Neural progenitor cell (in vitro differentiated cells): ENCODE measurements around the gene BTRC. TPM values are rescaled to one million over a fixed set of nuclear protein-coding genes. Genes with fewer than 3 reads are reported as not detected.

Experiments
- DNase-seq: peaks from one replicate; pipeline ENCODE4 v3.0.0-alpha.2; 2016; ENCODE audit warnings: low spot score
- H2AFZ ChIP-seq: fragments of 200-600 bp; sonication (generic); replicated peaks from 2 replicates; pipeline ENCODE4 v1.6.1; 2016; ENCODE audit warnings: antibody characterized with exemption
- H3F3A ChIP-seq: fragments of 200-600 bp; sonication (generic); 2 replicates; pipeline ENCODE4 v1.6.1; 2016; ENCODE audit warnings: antibody characterized with exemption, low read depth
- H3K27ac ChIP-seq: fragments of 200-600 bp; sonication (generic); 2 replicates; pipeline ENCODE4 v1.5.1; 2016; ENCODE audit warnings: mild to moderate bottlenecking
- H3K27me3 ChIP-seq: fragments of 200-600 bp; sonication (generic); 2 replicates; pipeline ENCODE4 v1.6.1; 2016; ENCODE audit warnings: mild to moderate bottlenecking, moderate library complexity
- H3K36me3 ChIP-seq: fragments of 200-600 bp; sonication (generic); 2 replicates; pipeline ENCODE4 v1.5.1; 2016
- H3K4me1 ChIP-seq: fragments of 200-600 bp; sonication (generic); 2 replicates; pipeline ENCODE4 v1.6.1; 2016; ENCODE audit warnings: mixed run types
- H3K4me2 ChIP-seq: fragments of 200-600 bp; sonication (generic); 2 replicates; pipeline ENCODE4 v1.6.1; 2016
- H3K4me3 ChIP-seq: fragments of 200-600 bp; sonication (generic); 2 replicates; pipeline ENCODE4 v1.5.1; 2016
- H3K79me2 ChIP-seq: fragments of 200-600 bp; sonication (generic); 2 replicates; pipeline ENCODE4 v1.6.1; 2016; ENCODE audit warnings: low read depth
- H3K9ac ChIP-seq: fragments of 200-600 bp; sonication (generic); 2 replicates; pipeline ENCODE4 v1.6.1; 2016
- H3K9me3 ChIP-seq: fragments of 200-600 bp; sonication (generic); 2 replicates; pipeline ENCODE4 v1.5.1; 2016; ENCODE audit warnings: low read depth
- H4K20me1 ChIP-seq: fragments of 200-600 bp; sonication (generic); 2 replicates; pipeline ENCODE4 v1.6.1; 2016; ENCODE audit warnings: low read depth
- H3K27ac Mint-ChIP-seq: 3 replicates; pipeline ENCODE4 v1.8.0; 2021; ENCODE audit warnings: mixed read lengths
- H3K27me3 Mint-ChIP-seq: 2 replicates; pipeline ENCODE4 v1.8.0; 2022; ENCODE audit warnings: low read depth, mild to moderate bottlenecking, inconsistent platforms, moderate library complexity, mixed read lengths; ENCODE audit not compliant: insufficient read depth
- H3K36me3 Mint-ChIP-seq: 3 replicates; pipeline ENCODE4 v1.8.0; 2021; ENCODE audit warnings: mixed read lengths
- H3K4me1 Mint-ChIP-seq: 3 replicates; pipeline ENCODE4 v1.8.0; 2021; ENCODE audit warnings: mixed read lengths
- H3K4me3 Mint-ChIP-seq: 3 replicates; pipeline ENCODE4 v1.8.0; 2021; ENCODE audit warnings: mild to moderate bottlenecking, moderate library complexity, mixed read lengths
- H3K9me3 Mint-ChIP-seq: 3 replicates; pipeline ENCODE4 v1.8.0; 2020; ENCODE audit warnings: mixed read lengths
- EZH2 ChIP-seq: fragments of 200-600 bp; sonication (generic); IDR thresholded peaks from 2 replicates; pipeline ENCODE4 v1.6.1; 2017; ENCODE audit warnings: antibody characterized with exemption, mild to moderate bottlenecking, moderate library complexity
- EZH2phosphoT487 ChIP-seq: fragments of 200-600 bp; sonication (generic); IDR thresholded peaks from 2 replicates; pipeline ENCODE4 v1.6.1; 2017; ENCODE audit warnings: antibody characterized with exemption
- total RNA-seq: library from RNA; depleted of rRNA; stranded (reverse); fragments of >200 nt; gene quantifications from 2 replicates; pipeline ENCODE4 v1.2.3, GENCODE V29; 2015; ENCODE audit warnings: low replicate concordance
- TF ChIP-seq, protein P1 (sequence below): fragments of 200-600 bp; sonication (generic); IDR thresholded peaks from 2 replicates; pipeline ENCODE4 v1.5.1; 2017; ENCODE audit warnings: antibody characterized with exemption, mild to moderate bottlenecking

BTRC gene
- total RNA-seq, 1 donor from 2014 or later, result 25.4 TPM

- H3K36me3 Mint-ChIP-seq, result no peaks in the 10 kb centered on the region
- peaks cover 21% of the 10 kb centered on the region for H3F3A ChIP-seq
- H3K9me3 ChIP-seq, result no peaks in the 10 kb centered on the region
- DNase-seq, result no peak
- peak overlapping the region; percentile 48 for H3K4me3 Mint-ChIP-seq
- H3K9me3 Mint-ChIP-seq, result no peaks in the 10 kb centered on the region
- H3K27ac ChIP-seq, result no peak overlapping the region
- TF ChIP-seq EZH2 (no peak), EZH2phosphoT487 (no peak)
- TF ChIP-seq, protein P1, sequence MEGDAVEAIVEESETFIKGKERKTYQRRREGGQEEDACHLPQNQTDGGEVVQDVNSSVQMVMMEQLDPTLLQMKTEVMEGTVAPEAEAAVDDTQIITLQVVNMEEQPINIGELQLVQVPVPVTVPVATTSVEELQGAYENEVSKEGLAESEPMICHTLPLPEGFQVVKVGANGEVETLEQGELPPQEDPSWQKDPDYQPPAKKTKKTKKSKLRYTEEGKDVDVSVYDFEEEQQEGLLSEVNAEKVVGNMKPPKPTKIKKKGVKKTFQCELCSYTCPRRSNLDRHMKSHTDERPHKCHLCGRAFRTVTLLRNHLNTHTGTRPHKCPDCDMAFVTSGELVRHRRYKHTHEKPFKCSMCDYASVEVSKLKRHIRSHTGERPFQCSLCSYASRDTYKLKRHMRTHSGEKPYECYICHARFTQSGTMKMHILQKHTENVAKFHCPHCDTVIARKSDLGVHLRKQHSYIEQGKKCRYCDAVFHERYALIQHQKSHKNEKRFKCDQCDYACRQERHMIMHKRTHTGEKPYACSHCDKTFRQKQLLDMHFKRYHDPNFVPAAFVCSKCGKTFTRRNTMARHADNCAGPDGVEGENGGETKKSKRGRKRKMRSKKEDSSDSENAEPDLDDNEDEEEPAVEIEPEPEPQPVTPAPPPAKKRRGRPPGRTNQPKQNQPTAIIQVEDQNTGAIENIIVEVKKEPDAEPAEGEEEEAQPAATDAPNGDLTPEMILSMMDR, result no peak
- H3K79me2 ChIP-seq, result no peaks in the 10 kb centered on the region
- H3K9ac ChIP-seq, result no peak overlapping the region
- peaks cover 34% of the 10 kb centered on the region for H3K27me3 Mint-ChIP-seq
- H3K27ac Mint-ChIP-seq, result no peak overlapping the region
- peaks cover 9% of the 10 kb centered on the region for H3K4me1 Mint-ChIP-seq
- no peak overlapping the region for H2AFZ ChIP-seq
- no peak overlapping the region for H3K4me3 ChIP-seq
- H3K27me3 ChIP-seq, result peaks cover 60% of the 10 kb centered on the region
- H3K4me1 ChIP-seq, result peaks cover 18% of the 10 kb centered on the region
- H4K20me1 ChIP-seq, result no peaks in the 10 kb centered on the region
- no peak overlapping the region for H3K4me2 ChIP-seq
- H3K36me3 ChIP-seq, result no peaks in the 10 kb centered on the region
Measured at GRCh38 chr10:101565370-101565900, 211.5 kb downstream of the BTRC start.

- H3F3A ChIP-seq, result peaks cover 21% of the 10 kb centered on the region
- H3K27me3 ChIP-seq, result peaks cover 65% of the 10 kb centered on the region
- TF ChIP-seq EZH2, result no peak
- TF ChIP-seq EZH2phosphoT487, result no peak
- TF ChIP-seq, protein P1, result no peak
- Mint-ChIP-seq H3K4me1 (peaks cover 14% of the 10 kb centered on the region), H3K36me3 (no peaks in the 10 kb centered on the region), H3K27ac (no peak overlapping the region), H3K9me3 (no peaks in the 10 kb centered on the region), H3K4me3 (peak overlapping the region; percentile 62), H3K27me3 (peaks cover 32% of the 10 kb centered on the region)
- no peaks in the 10 kb centered on the region for H4K20me1 ChIP-seq
- H3K4me1 ChIP-seq, result peaks cover 18% of the 10 kb centered on the region
- no peaks in the 10 kb centered on the region for H3K79me2 ChIP-seq
- H2AFZ ChIP-seq, result no peak overlapping the region
- no peaks in the 10 kb centered on the region for H3K9me3 ChIP-seq
- H3K36me3 ChIP-seq, result no peaks in the 10 kb centered on the region
- H3K27ac ChIP-seq, result no peak overlapping the region
- no peak for DNase-seq
- no peak overlapping the region for H3K9ac ChIP-seq
- H3K4me2 ChIP-seq, result peak overlapping the region; percentile 56
- H3K4me3 ChIP-seq, result no peak overlapping the region
Measured at GRCh38 chr10:101565936-101566332, 212.0 kb downstream of the BTRC start.

DNA sequence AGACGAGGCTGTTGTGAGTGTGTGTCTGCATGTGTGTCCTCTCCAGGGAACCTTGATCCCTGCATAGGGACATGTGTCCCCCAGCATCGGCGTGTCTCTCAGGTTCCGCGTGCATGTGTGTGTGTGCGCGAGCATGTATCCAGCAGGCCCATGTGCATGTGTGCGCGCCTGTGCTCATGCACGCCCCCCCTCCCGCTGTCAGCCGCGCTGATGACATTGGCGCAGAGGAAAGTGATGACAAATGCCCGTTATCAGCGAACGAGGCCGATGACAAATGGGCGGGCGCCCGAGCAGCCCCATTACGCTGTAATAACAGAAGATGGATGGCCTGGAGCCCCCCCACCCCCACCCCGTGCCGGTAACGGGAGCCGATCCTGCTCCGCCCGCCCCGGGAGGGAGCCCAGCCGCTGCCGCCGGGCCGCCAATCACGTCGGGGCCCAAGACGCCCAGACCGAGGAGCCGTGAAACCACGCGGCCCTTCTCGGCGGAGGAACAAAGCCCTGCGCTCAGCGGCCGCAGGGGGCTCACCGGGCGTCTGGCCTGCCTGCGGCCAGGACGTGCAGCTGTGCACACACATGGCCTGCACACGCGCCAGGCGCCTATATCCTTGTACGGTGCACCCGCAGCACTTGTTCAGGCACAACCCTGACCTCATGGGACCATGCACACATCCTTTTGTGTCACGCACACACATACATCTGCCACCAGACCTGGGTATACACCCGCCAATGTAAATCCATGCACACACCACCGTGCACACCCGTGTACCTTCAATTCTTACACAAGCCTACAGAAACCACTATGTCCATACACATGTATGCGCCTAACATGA is 212.6 kb downstream of the BTRC start:
- H3K4me1 Mint-ChIP-seq, result peaks cover 16% of the 10 kb centered on the region
- H3K27ac Mint-ChIP-seq, result peak overlapping the region; percentile 4
- Histone ChIP-seq H2AFZ (no peak overlapping the region), H3K36me3 (no peaks in the 10 kb centered on the region), H3K4me3 (no peak overlapping the region), H3K9ac (no peak overlapping the region), H3K4me1 (peaks cover 18% of the 10 kb centered on the region), H3K27me3 (peaks cover 71% of the 10 kb centered on the region), H3K27ac (no peak overlapping the region), H3K79me2 (no peaks in the 10 kb centered on the region), H3F3A (peaks cover 24% of the 10 kb centered on the region), H3K9me3 (no peaks in the 10 kb centered on the region), H4K20me1 (no peaks in the 10 kb centered on the region), H3K4me2 (peak overlapping the region; percentile 56)
- no peaks in the 10 kb centered on the region for H3K36me3 Mint-ChIP-seq
- peak; percentile 78 for DNase-seq
- H3K4me3 Mint-ChIP-seq, result peak overlapping the region; percentile 62
- peaks cover 37% of the 10 kb centered on the region for H3K27me3 Mint-ChIP-seq
- TF ChIP-seq EZH2, result no peak
- TF ChIP-seq, protein P1, result no peak
- TF ChIP-seq EZH2phosphoT487, result no peak
- no peaks in the 10 kb centered on the region for H3K9me3 Mint-ChIP-seq
